ENCODE measurements around the gene SIVA1. TPM values are rescaled to one million over a fixed set of nuclear protein-coding genes. Genes with fewer than 3 reads are reported as not detected.

The SIVA1 gene
- total and polyA plus RNA-seq, 3 experiments from 2014 or later = 150 to 227 (median 175) TPM

GRCh38 chr14:104734991-104735779 is 17.8 kb upstream of the SIVA1 start:
- H3K4me3 Mint-ChIP-seq = no peak overlapping the region
- H3K27me3 Mint-ChIP-seq = no peaks in the 10 kb centered on the region
- Histone ChIP-seq H3K27me3 (ENCODE audit: insufficient read depth, low read length, poor library complexity, severe bottlenecking) (no peaks in the 10 kb centered on the region), H3K36me3 (ENCODE audit: insufficient read depth, low read length) (no peaks in the 10 kb centered on the region), H3K9me3 (ENCODE audit: low read length) (no peaks in the 10 kb centered on the region), H3K27ac (ENCODE audit: low read depth, low read length) (no peak overlapping the region), H3K4me3 (ENCODE audit: low read length) (no peak overlapping the region), H3K4me1 (ENCODE audit: insufficient read depth, low read length) (no peaks in the 10 kb centered on the region)
- no peak for DNase-seq
- H3K4me1 Mint-ChIP-seq = no peaks in the 10 kb centered on the region
- POLR2A ChIA-PET = no interaction called here
- CTCF ChIA-PET = interaction anchor here (1.6 kb wide), 1 partner anchor 12 kb away, joined by 4 read pairs; no protein-coding TSS in a partner anchor
- no peaks in the 10 kb centered on the region for H3K9me3 Mint-ChIP-seq
- peaks cover 0 to 2% (median 0%) of the 10 kb centered on the region in 3 donors for H3K36me3 Mint-ChIP-seq
- H3K27ac Mint-ChIP-seq = no peak overlapping the region

DNA sequence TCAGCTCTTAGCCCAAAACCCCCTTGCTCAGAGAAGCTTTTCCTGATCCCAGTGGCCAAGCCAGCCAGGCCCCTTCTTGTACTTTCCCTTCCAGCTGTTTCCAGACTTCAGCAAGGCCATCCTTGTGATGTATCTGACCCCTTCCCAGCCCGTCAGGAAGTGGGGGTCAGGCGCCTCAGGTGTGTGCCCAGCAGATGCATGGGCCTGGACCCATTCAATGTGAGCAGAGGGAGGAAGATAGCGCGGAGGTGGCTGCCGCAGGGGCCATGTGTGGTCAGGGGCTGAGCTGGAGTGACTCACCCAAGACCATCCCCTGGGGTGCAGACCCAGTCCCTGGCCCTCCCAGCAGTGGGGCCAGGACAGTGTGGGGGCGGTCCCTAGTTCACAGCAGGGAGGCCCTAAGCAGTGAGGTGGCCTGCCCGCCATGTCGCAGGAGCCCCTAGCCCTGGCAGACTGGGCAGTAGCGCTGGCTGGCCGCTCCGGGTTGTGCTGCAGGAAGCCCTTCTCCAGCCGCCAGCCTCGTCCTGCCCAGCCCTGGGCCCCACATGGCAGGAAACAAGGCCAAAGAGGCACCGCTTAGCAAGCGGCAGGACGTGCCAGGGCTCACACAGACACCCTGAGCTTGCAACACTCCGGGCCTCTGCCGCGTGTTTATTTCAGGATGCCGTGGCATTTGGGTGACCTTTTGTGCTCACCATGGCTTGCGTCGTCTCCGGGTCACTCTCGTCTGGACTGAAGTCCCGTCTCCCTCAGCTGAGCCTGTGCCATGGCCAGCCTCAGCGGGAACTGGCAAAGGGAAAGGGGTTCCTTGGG is 16.9 kb upstream of the SIVA1 start:
- CTCF ChIA-PET = no interaction called here
- H3K4me1 Mint-ChIP-seq = no peaks in the 10 kb centered on the region

GRCh38 chr14:104738375-104739019 is 14.4 kb upstream of the SIVA1 start:
- Mint-ChIP-seq H3K27ac (no peak overlapping the region), H3K27me3 (no peaks in the 10 kb centered on the region), H3K4me3 (no peak overlapping the region), H3K4me1 (no peaks in the 10 kb centered on the region), H3K9me3 (no peaks in the 10 kb centered on the region), H3K36me3 (peaks cover 0 to 3% (median 0%) of the 10 kb centered on the region in 3 donors)
- no peak for DNase-seq
- ChIA-PET CTCF (interaction anchor here (1.5 kb wide), 1 partner anchor 17 kb away, joined by 4 read pairs; no protein-coding TSS in a partner anchor), POLR2A (no interaction called here)
- no peaks in the 10 kb centered on the region for H3K9me3 ChIP-seq (ENCODE audit: low read length)
- H3K4me3 ChIP-seq (ENCODE audit: low read length) = no peak overlapping the region
- H3K27me3 ChIP-seq (ENCODE audit: insufficient read depth, low read length, poor library complexity, severe bottlenecking) = no peaks in the 10 kb centered on the region
- no peak overlapping the region for H3K27ac ChIP-seq (ENCODE audit: low read depth, low read length)
- no peaks in the 10 kb centered on the region for H3K4me1 ChIP-seq (ENCODE audit: insufficient read depth, low read length)
- no peaks in the 10 kb centered on the region for H3K36me3 ChIP-seq (ENCODE audit: insufficient read depth, low read length)

More for the DNA sequence above, 16.9 kb upstream of the SIVA1 start:
- Histone ChIP-seq H3K4me3 (ENCODE audit: low read length) (no peak overlapping the region), H3K27ac (ENCODE audit: low read depth, low read length) (no peak overlapping the region), H3K9me3 (ENCODE audit: low read length) (no peaks in the 10 kb centered on the region), H3K36me3 (ENCODE audit: insufficient read depth, low read length) (no peaks in the 10 kb centered on the region), H3K27me3 (ENCODE audit: insufficient read depth, low read length, poor library complexity, severe bottlenecking) (no peaks in the 10 kb centered on the region), H3K4me1 (ENCODE audit: insufficient read depth, low read length) (no peaks in the 10 kb centered on the region)
- POLR2A ChIA-PET = interaction anchor here (0.9 kb wide), 1 partner anchor 9 kb away, joined by 3 read pairs; no protein-coding TSS in a partner anchor
- no peaks in the 10 kb centered on the region for H3K27me3 Mint-ChIP-seq
- H3K27ac Mint-ChIP-seq = peak overlapping the region in 1 of 8 donors; percentile 32
- H3K4me3 Mint-ChIP-seq = no peak overlapping the region
- no peaks in the 10 kb centered on the region for H3K9me3 Mint-ChIP-seq
- peaks cover 0 to 3% (median 0%) of the 10 kb centered on the region in 3 donors for H3K36me3 Mint-ChIP-seq
- no peak for DNase-seq

GRCh38 chr14:104739026-104739425 is 13.9 kb upstream of the SIVA1 start:
- H3K36me3 Mint-ChIP-seq = peaks cover 0 to 3% (median 0%) of the 10 kb centered on the region in 3 donors
- ChIA-PET CTCF (no interaction called here), POLR2A (no interaction called here)
- DNase-seq = no peak
- H3K36me3 ChIP-seq (ENCODE audit: insufficient read depth, low read length) = no peaks in the 10 kb centered on the region
- H3K9me3 ChIP-seq (ENCODE audit: low read length) = no peaks in the 10 kb centered on the region
- H3K4me1 ChIP-seq (ENCODE audit: insufficient read depth, low read length) = no peaks in the 10 kb centered on the region
- no peak overlapping the region for H3K4me3 Mint-ChIP-seq
- no peaks in the 10 kb centered on the region for H3K4me1 Mint-ChIP-seq
- H3K27ac ChIP-seq (ENCODE audit: low read depth, low read length) = no peak overlapping the region
- H3K9me3 Mint-ChIP-seq = no peaks in the 10 kb centered on the region
- H3K27ac Mint-ChIP-seq = no peak overlapping the region
- H3K27me3 Mint-ChIP-seq = no peaks in the 10 kb centered on the region
- no peaks in the 10 kb centered on the region for H3K27me3 ChIP-seq (ENCODE audit: insufficient read depth, low read length, poor library complexity, severe bottlenecking)
- H3K4me3 ChIP-seq (ENCODE audit: low read length) = no peak overlapping the region

GRCh38 chr14:104739546-104740516 is 13.1 kb upstream of the SIVA1 start:
- no peaks in the 10 kb centered on the region for H3K27me3 Mint-ChIP-seq
- no peaks in the 10 kb centered on the region for H3K4me1 Mint-ChIP-seq
- peaks cover 0 to 3% (median 0%) of the 10 kb centered on the region in 3 donors for H3K36me3 Mint-ChIP-seq
- ChIA-PET POLR2A (no interaction called here), CTCF (no interaction called here)
- DNase-seq = no peak
- no peaks in the 10 kb centered on the region for H3K4me1 ChIP-seq (ENCODE audit: insufficient read depth, low read length)
- H3K9me3 Mint-ChIP-seq = no peaks in the 10 kb centered on the region
- no peaks in the 10 kb centered on the region for H3K36me3 ChIP-seq (ENCODE audit: insufficient read depth, low read length)
- H3K4me3 ChIP-seq (ENCODE audit: low read length) = no peak overlapping the region
- no peak overlapping the region for H3K27ac ChIP-seq (ENCODE audit: low read depth, low read length)
- H3K27me3 ChIP-seq (ENCODE audit: insufficient read depth, low read length, poor library complexity, severe bottlenecking) = no peaks in the 10 kb centered on the region
- H3K4me3 Mint-ChIP-seq = no peak overlapping the region
- H3K27ac Mint-ChIP-seq = no peak overlapping the region
- H3K9me3 ChIP-seq (ENCODE audit: low read length) = no peaks in the 10 kb centered on the region

- H3K27me3 Mint-ChIP-seq = no peaks in the 10 kb centered on the region
- no peak overlapping the region for H3K4me3 Mint-ChIP-seq
- POLR2A ChIA-PET = no interaction called here
- Histone ChIP-seq H3K36me3 (ENCODE audit: insufficient read depth, low read length) (no peaks in the 10 kb centered on the region), H3K4me3 (ENCODE audit: low read length) (no peak overlapping the region), H3K27ac (ENCODE audit: low read depth, low read length) (no peak overlapping the region), H3K27me3 (ENCODE audit: insufficient read depth, low read length, poor library complexity, severe bottlenecking) (no peaks in the 10 kb centered on the region), H3K4me1 (ENCODE audit: insufficient read depth, low read length) (no peaks in the 10 kb centered on the region), H3K9me3 (ENCODE audit: low read length) (no peaks in the 10 kb centered on the region)
- peaks cover 0 to 3% (median 0%) of the 10 kb centered on the region in 3 donors for H3K36me3 Mint-ChIP-seq
- no peak overlapping the region for H3K27ac Mint-ChIP-seq
- CTCF ChIA-PET = no interaction called here
- no peaks in the 10 kb centered on the region for H3K9me3 Mint-ChIP-seq
- DNase-seq = no peak
- H3K4me1 Mint-ChIP-seq = peaks cover 3 to 11% (median 6%) of the 10 kb centered on the region in 3 donors
These were observed 11.7 kb upstream of the SIVA1 start for GRCh38 chr14:104741108-104741802.

DNA sequence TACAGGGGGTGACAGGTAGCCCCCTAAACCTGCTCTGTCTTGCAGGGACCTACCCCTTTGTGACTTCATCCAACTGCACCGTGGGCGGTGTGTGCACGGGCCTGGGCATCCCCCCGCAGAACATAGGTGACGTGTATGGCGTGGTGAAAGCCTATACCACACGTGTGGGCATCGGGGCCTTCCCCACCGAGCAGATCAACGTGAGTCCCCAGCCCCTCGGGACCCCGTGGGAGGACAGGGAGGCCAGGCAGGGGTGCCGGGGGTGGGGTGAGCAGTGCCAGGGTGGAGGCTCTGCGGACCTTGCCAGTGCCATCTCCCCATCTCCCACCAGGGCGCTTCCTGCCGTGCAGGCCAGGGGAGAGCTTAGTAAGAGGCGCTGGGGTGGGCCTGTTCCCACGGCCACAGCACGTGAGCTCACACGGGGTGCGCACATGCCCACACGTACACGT is 11.1 kb upstream of the SIVA1 start:
- ChIA-PET CTCF (interaction anchor here (1.0 to 1.2 kb wide), 2 partner anchors 10 to 18 kb away, joined by 3 read pairs; partner anchors contain the start of gene ADSS1), POLR2A (interaction anchor here (1.1 kb wide), 1 partner anchor 11 kb away, joined by 3 read pairs; the partner anchor contains the start of gene SIVA1)
- Histone ChIP-seq H3K4me1 (ENCODE audit: insufficient read depth, low read length) (no peaks in the 10 kb centered on the region), H3K36me3 (ENCODE audit: insufficient read depth, low read length) (no peaks in the 10 kb centered on the region), H3K27ac (ENCODE audit: low read depth, low read length) (no peak overlapping the region), H3K4me3 (ENCODE audit: low read length) (no peak overlapping the region), H3K9me3 (ENCODE audit: low read length) (no peaks in the 10 kb centered on the region), H3K27me3 (ENCODE audit: insufficient read depth, low read length, poor library complexity, severe bottlenecking) (no peaks in the 10 kb centered on the region)
- H3K27ac Mint-ChIP-seq = no peak overlapping the region
- H3K27me3 Mint-ChIP-seq = no peaks in the 10 kb centered on the region
- DNase-seq = no peak
- H3K4me1 Mint-ChIP-seq = peaks cover 3 to 16% (median 9%) of the 10 kb centered on the region in 3 donors
- no peak overlapping the region for H3K4me3 Mint-ChIP-seq
- no peaks in the 10 kb centered on the region for H3K9me3 Mint-ChIP-seq
- peaks cover 0 to 3% (median 0%) of the 10 kb centered on the region in 3 donors for H3K36me3 Mint-ChIP-seq
